Kidney (tissue), 14 donors: ENCODE measurements around the gene GRIN1. TPM values are rescaled to one million over a fixed set of nuclear protein-coding genes. Genes with fewer than 3 reads are reported as not detected.
A peak's percentile ranks its signal among the peaks of the same experiment; 100 is the strongest.

ENCODE experiments used
- DNase-seq, 5 donors: peaks; one replicate each; pipeline ENCODE4 v3.0.0-alpha.2; 2013 to 2020
- FAIRE-seq: peaks from 2 replicates; lab custom pipeline; 2012; peaks lifted over from hg19 to GRCh38; lab: Jason Lieb, UNC
- H3K27ac ChIP-seq, 2 donors: one replicate each; pipeline ENCODE4 v1.7.0; 2013; ENCODE audit warnings: low read depth in 2 of 2, low read length in 2 of 2, inconsistent platforms in 1 of 2
- H3K27me3 ChIP-seq: one replicate; pipeline ENCODE4 v1.7.1; 2013; ENCODE audit warnings: low read length, inconsistent platforms; ENCODE audit not compliant: control insufficient read depth, insufficient read depth
- H3K36me3 ChIP-seq, 3 donors: one replicate each; pipeline versions ENCODE4 v1.7.0 to v1.7.1; 2013; ENCODE audit warnings: low read length in 3 of 3, control low read depth in 1 of 3, inconsistent platforms in 1 of 3; ENCODE audit not compliant: insufficient read depth in 3 of 3, control insufficient read depth in 2 of 3
- H3K4me1 ChIP-seq, 3 donors: one replicate each; pipeline versions ENCODE4 v1.7.0 to v1.7.1; 2013; ENCODE audit warnings: low read length in 3 of 3, inconsistent platforms in 1 of 3, low read depth in 1 of 3; ENCODE audit not compliant: control insufficient read depth in 2 of 3, insufficient read depth in 2 of 3
- H3K4me3 ChIP-seq, 3 donors: one replicate each; pipeline versions ENCODE4 v1.7.0 to v1.8.1; 2013; ENCODE audit warnings: low read length in 3 of 3, control low read depth in 1 of 3, inconsistent platforms in 1 of 3
- H3K9ac ChIP-seq, 3 donors: one replicate each; pipeline versions ENCODE4 v1.7.0 to v1.7.1; 2013; ENCODE audit warnings: low read length in 3 of 3, control low read depth in 1 of 3, inconsistent platforms in 1 of 3
- H3K9me3 ChIP-seq, 3 donors: one replicate each; pipeline versions ENCODE4 v1.7.0 to v1.7.1; 2013; ENCODE audit warnings: low read length in 3 of 3, control low read depth in 1 of 3, inconsistent platforms in 1 of 3; ENCODE audit not compliant: control insufficient read depth in 2 of 3, insufficient read depth in 1 of 3
- intact Hi-C: fragments of 100-400 bp; cut with DNase I; formaldehyde crosslinking; loops from one replicate; pipeline ENCODE4 v1.11.1; 2022
- polyA plus RNA-seq: library from polyadenylated mRNA; stranded (reverse); fragments of 350-450 nt; fragmentation: Illumina TruSeq; extraction: RNeasy Lipid Tissue Mini Kit (QIAGEN cat#74804); gene quantifications from one replicate; pipeline ENCODE4 v1.2.3, GENCODE V29; 2014; ENCODE audit warnings: low read depth, low replicate concordance; ENCODE audit not compliant: insufficient read depth
- total RNA-seq: library from RNA; stranded (reverse); fragmentation: NEBNext Ultra II Directional; extraction: Animal tissue kit (Norgen Biotek cat#: 25700); gene quantifications from one replicate; pipeline ENCODE4 v1.2.1, GENCODE V29; 2021
- TF ChIP-seq, protein P1 (sequence below): IDR thresholded peaks from 3 replicates; pipeline ENCODE4 v1.5.1; 2012; ENCODE audit warnings: mild to moderate bottlenecking, moderate library complexity, borderline replicate concordance; ENCODE audit not compliant: insufficient read depth; ENCODE audit errors: extremely low read depth
- donor health status: control.
- donor health status: control.
- donor health status: control.
- donor health status: control.
- donor health status: control.
- donor health status: DM: yes; HTN: yes; CAD: no.
- donor health status: Normal renal cell carcinoma (clear cell type).

The GRIN1 gene
- total and polyA plus RNA-seq, 2 donors from 2014 or later: 0.47 TPM; not detected in 1

DNA sequence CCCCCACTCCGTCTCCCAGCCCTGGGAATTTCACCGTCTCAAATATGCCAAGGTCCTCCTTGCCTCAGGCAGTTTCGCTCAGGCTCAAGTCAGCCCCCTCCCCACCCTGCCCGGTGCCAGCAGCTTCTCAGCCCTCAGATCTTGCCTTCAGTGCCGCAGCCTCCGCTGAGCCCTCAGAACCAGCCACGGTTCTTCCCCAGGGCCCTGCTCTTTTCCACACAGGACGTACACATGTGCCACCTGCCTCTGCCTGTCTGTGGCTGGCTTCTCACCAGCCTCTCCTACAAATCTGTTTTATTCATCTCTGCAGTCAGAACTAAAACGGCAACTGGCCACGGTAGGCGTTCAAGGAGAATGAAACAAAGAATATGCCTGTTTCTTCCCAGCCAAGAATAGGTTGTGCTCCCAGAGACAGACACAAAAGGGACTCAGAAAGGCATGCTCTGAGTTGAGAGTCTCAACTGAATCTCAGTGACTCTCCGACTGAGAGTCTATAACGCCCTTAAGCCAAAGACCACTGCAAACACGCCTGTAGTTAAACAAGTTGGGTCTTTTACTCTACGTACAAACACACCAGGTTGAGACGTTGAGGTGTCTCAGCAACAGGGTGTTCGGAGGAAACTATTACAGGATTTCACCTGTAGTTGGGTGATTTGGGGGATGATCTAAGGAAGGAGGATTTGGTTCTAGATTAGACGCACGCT lies 10.6 kb upstream of the GRIN1 start:
- TF ChIP-seq, protein P1, sequence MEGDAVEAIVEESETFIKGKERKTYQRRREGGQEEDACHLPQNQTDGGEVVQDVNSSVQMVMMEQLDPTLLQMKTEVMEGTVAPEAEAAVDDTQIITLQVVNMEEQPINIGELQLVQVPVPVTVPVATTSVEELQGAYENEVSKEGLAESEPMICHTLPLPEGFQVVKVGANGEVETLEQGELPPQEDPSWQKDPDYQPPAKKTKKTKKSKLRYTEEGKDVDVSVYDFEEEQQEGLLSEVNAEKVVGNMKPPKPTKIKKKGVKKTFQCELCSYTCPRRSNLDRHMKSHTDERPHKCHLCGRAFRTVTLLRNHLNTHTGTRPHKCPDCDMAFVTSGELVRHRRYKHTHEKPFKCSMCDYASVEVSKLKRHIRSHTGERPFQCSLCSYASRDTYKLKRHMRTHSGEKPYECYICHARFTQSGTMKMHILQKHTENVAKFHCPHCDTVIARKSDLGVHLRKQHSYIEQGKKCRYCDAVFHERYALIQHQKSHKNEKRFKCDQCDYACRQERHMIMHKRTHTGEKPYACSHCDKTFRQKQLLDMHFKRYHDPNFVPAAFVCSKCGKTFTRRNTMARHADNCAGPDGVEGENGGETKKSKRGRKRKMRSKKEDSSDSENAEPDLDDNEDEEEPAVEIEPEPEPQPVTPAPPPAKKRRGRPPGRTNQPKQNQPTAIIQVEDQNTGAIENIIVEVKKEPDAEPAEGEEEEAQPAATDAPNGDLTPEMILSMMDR: no peak
- no peak overlapping the region for H3K9ac ChIP-seq
- no peaks in the 10 kb centered on the region for H3K36me3 ChIP-seq
- H3K4me1 ChIP-seq: peaks cover 0 to 16% (median 0%) of the 10 kb centered on the region in 3 donors
- FAIRE-seq: no peak
- H3K27me3 ChIP-seq: no peaks in the 10 kb centered on the region
- intact Hi-C loops: no loop called here
- H3K4me3 ChIP-seq: peak overlapping the region in 2 of 3 donors; percentile 72 to 77
- DNase-seq: no peak
- H3K9me3 ChIP-seq: no peaks in the 10 kb centered on the region
- no peak overlapping the region for H3K27ac ChIP-seq

DNA sequence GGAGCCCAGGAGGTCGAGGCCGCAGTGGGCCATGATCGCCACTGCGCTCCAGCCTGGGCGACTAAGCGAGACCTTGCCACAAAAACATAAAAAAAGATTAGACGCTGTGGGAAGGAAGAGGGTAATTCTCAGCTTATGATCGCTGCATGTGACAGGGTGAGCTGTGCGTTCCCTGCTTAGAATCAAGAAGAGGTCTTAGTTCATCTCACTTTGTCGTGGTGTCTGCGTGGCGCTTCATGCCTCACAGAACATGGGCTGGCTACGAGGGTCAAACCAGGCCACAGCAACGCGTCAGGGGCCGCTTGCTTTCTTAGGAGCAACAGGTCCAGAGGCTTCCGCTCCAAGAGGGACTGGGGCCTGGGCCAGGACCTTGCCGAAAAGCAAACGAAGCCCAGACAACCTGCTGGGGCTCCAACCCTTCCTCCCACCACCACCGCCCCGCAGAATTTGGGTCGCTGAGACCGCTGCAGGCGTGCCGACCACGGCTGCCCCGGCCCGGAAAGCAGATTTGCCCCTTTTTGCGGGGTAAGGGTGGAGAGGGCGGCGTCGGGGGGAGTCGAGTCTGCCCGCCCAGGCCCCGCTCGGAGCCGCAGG lies 10.0 kb upstream of the GRIN1 start:
- H3K9ac ChIP-seq: peak overlapping the region in 2 of 3 donors; percentile 20 to 58
- no peaks in the 10 kb centered on the region for H3K27me3 ChIP-seq
- peaks cover 0 to 16% (median 0%) of the 10 kb centered on the region in 3 donors for H3K4me1 ChIP-seq
- FAIRE-seq (no peak), DNase-seq (no peak)
- peak overlapping the region; percentile 61 to 77 (median 72) for H3K4me3 ChIP-seq
- H3K9me3 ChIP-seq: no peaks in the 10 kb centered on the region
- no peak overlapping the region for H3K27ac ChIP-seq
- H3K36me3 ChIP-seq: no peaks in the 10 kb centered on the region
- TF ChIP-seq, protein P1: no peak
- intact Hi-C loops: no loop called here

DNA sequence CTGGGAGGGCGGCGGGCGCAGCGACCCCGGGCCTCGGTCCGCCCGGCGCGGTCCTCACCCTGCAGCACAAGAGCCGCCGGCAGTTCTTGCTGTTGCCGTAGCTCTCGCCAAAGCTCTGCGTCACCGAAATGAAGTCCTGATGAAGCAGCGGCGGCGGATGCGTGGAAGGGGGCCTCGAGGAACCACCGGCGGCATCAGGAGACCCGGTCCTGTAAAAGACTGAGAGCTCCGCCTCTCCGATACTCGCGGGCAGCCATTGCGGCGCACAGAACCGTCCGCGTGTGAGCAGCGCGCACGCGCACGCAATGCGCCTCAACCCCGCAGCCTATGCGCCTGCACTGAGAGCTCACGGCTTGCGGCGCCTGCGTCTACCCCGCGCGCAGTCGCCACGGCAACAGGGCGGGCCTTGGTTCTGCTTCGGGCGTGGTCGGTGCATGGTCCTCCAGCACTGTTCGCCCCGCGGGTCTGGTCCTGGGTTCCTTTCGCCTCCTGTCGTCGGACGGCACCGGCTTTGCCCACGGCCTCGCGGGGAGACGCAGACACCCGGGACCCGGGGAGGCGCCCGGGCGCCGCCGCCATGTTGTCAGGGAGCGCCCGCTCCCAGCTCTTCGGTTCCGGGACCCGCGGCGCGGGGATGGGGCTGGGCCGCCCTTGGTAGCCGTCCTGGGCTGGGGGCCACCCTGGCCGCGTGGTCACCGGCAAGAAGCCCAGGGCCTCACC lies 9.3 kb upstream of the GRIN1 start:
- peak; percentile 89 to 96 (median 93) for DNase-seq
- H3K4me3 ChIP-seq: peak overlapping the region; percentile 66 to 77 (median 72)
- no peak for FAIRE-seq
- H3K9ac ChIP-seq: peak overlapping the region in 2 of 3 donors; percentile 40 to 58
- no peaks in the 10 kb centered on the region for H3K27me3 ChIP-seq
- H3K36me3 ChIP-seq: no peaks in the 10 kb centered on the region
- TF ChIP-seq, protein P1: no peak
- H3K27ac ChIP-seq: peak overlapping the region in 1 of 2 donors; percentile 51
- peaks cover 0 to 16% (median 0%) of the 10 kb centered on the region in 3 donors for H3K4me1 ChIP-seq
- intact Hi-C loops: no loop called here
- no peaks in the 10 kb centered on the region for H3K9me3 ChIP-seq
